Measurements from ENCODE around the gene FXYD7.

GRCh38 chr19:35122687-35123551 is 20.1 kb upstream of the FXYD7 start:
- TF ChIP-seq CTCF (conservative IDR thresholded peaks at IDR 0.05; ENCODE audit: low read depth, low read length) (no peak), EZH2 (IDR thresholded peaks at IDR 0.05; ENCODE audit: low read length, unreplicated experiment) (no peak)
